SK-N-SH treated with all-trans-retinoic acid at 6 μM for 48 hours (cell line): ENCODE results near the gene STOML1.

Experiments used
- ATAC-seq: fragments of 200-7000 bp; cut with Tn5 transposase; 3 replicates; pipeline ENCODE4 v1.9.1; 2020; ENCODE audit warnings: mild to moderate bottlenecking, moderate library complexity
- ARNTL ChIP-seq: fragments of 450-650 bp; formaldehyde crosslinking; IDR thresholded peaks from 2 replicates; pipeline ENCODE4 v1.5.0; 2020; ENCODE audit warnings: low read depth, mild to moderate bottlenecking, moderate library complexity, borderline replicate concordance
- BACH2 ChIP-seq: fragments of 250-450 bp; sonication (Bioruptor Pico); IDR thresholded peaks from 2 replicates; pipeline ENCODE4 v1.9.0; 2021; ENCODE audit warnings: mild to moderate bottlenecking, borderline replicate concordance
- CSDC2 ChIP-seq: fragments of 250-450 bp; sonication (Bioruptor Pico); IDR thresholded peaks from 2 replicates; pipeline ENCODE4 v1.5.0; 2020; ENCODE audit warnings: mild to moderate bottlenecking, moderate library complexity
- ISL1 ChIP-seq: fragments of 250-450 bp; sonication (Bioruptor Pico); IDR thresholded peaks from 2 replicates; pipeline ENCODE4 v2.1.2; 2022; ENCODE audit warnings: mild to moderate bottlenecking, moderate library complexity
- OSR1 ChIP-seq: fragments of 250-450 bp; sonication (Bioruptor Pico); IDR thresholded peaks from 2 replicates; pipeline ENCODE4 v1.8.0; 2022; ENCODE audit warnings: moderate library complexity, mild to moderate bottlenecking, inconsistent platforms
- POU6F1 ChIP-seq: fragments of 250-450 bp; sonication (Bioruptor Pico); IDR thresholded peaks from 2 replicates; pipeline ENCODE4 v1.8.0; 2021; ENCODE audit warnings: low read depth, mild to moderate bottlenecking, moderate library complexity, borderline replicate concordance
- RARB ChIP-seq: fragments of 250-450 bp; sonication (Bioruptor Pico); IDR thresholded peaks from 2 replicates; pipeline ENCODE4 v1.8.0; 2021; ENCODE audit warnings: mild to moderate bottlenecking, moderate library complexity
- SNAI2 ChIP-seq: fragments of 250-450 bp; sonication (Bioruptor Pico); IDR thresholded peaks from 2 replicates; pipeline ENCODE4 v1.5.0; 2020; ENCODE audit warnings: mild to moderate bottlenecking, moderate library complexity
- ZC3H10 ChIP-seq: fragments of 250-450 bp; sonication (Bioruptor Pico); IDR thresholded peaks from 2 replicates; pipeline ENCODE4 v1.5.1; 2021; ENCODE audit warnings: mild to moderate bottlenecking, moderate library complexity
- ZFP30 ChIP-seq: fragments of 450-650 bp; formaldehyde crosslinking; IDR thresholded peaks from 2 replicates; pipeline ENCODE4 v1.5.0; 2022; ENCODE audit warnings: mild to moderate bottlenecking, moderate library complexity
- ZNF565 ChIP-seq: fragments of 450-650 bp; formaldehyde crosslinking; conservative IDR thresholded peaks from 2 replicates; pipeline ENCODE4 v1.5.0; 2020; ENCODE audit warnings: low read depth, mild to moderate bottlenecking, moderate library complexity
- ZNF70 ChIP-seq: fragments of 450-650 bp; formaldehyde crosslinking; IDR thresholded peaks from 2 replicates; pipeline ENCODE4 v1.5.0; 2020; ENCODE audit warnings: mild to moderate bottlenecking, moderate library complexity
- ZNF8 ChIP-seq: fragments of 450-650 bp; formaldehyde crosslinking; IDR thresholded peaks from 2 replicates; pipeline ENCODE4 v1.5.0; 2020; ENCODE audit warnings: mild to moderate bottlenecking, moderate library complexity
- TF ChIP-seq, protein P1 (sequence below): fragments of 250-450 bp; sonication (Bioruptor Pico); IDR thresholded peaks from 2 replicates; pipeline ENCODE4 v1.5.1; 2021; ENCODE audit warnings: mild to moderate bottlenecking, moderate library complexity
- TF ChIP-seq, protein P2 (sequence below): fragments of 250-450 bp; sonication (Bioruptor Pico); IDR thresholded peaks from 2 replicates; pipeline ENCODE4 v1.8.0; 2020; ENCODE audit warnings: mild to moderate bottlenecking, moderate library complexity, borderline replicate concordance

Gene STOML1

GRCh38 chr15:73972984-73973682 lies 19.0 kb downstream of the STOML1 start:
- TF ChIP-seq ISL1 (CRISPR knock-in tag) (no peak), ZFP30 (CRISPR knock-in tag) (no peak), BACH2 (CRISPR knock-in tag) (no peak), SNAI2 (no peak), OSR1 (CRISPR knock-in tag) (no peak)
- TF ChIP-seq, all 23 proteins: peak for 0
- ATAC-seq, result peak; percentile 95

- ATAC-seq, result peak; percentile 7; the same call in 1 of the 3 replicates
- no peak for TF ChIP-seq ARNTL (CRISPR knock-in tag)
- TF ChIP-seq SNAI2, result no peak
- no peak for TF ChIP-seq ISL1 (CRISPR knock-in tag)
- no peak for TF ChIP-seq POU6F1
- no peak for TF ChIP-seq CSDC2 (CRISPR knock-in tag)
- TF ChIP-seq ZFP30 (CRISPR knock-in tag), result no peak
- TF ChIP-seq ZNF70 (CRISPR knock-in tag), result no peak
- TF ChIP-seq ZNF8 (CRISPR knock-in tag), result no peak
Measured at GRCh38 chr15:73969151-73969759, 22.8 kb downstream of the STOML1 start.

- no peak for ATAC-seq
Measured at GRCh38 chr15:73968461-73968860, 23.6 kb downstream of the STOML1 start.

GRCh38 chr15:73965758-73966113 lies 26.4 kb downstream of the STOML1 start:
- no peak for TF ChIP-seq ZNF8 (CRISPR knock-in tag)
- TF ChIP-seq, protein P1, sequence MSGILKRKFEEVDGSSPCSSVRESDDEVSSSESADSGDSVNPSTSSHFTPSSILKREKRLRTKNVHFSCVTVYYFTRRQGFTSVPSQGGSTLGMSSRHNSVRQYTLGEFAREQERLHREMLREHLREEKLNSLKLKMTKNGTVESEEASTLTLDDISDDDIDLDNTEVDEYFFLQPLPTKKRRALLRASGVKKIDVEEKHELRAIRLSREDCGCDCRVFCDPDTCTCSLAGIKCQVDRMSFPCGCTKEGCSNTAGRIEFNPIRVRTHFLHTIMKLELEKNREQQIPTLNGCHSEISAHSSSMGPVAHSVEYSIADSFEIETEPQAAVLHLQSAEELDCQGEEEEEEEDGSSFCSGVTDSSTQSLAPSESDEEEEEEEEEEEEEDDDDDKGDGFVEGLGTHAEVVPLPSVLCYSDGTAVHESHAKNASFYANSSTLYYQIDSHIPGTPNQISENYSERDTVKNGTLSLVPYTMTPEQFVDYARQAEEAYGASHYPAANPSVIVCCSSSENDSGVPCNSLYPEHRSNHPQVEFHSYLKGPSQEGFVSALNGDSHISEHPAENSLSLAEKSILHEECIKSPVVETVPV (CRISPR knock-in tag), result no peak
- no peak for TF ChIP-seq ZC3H10 (CRISPR knock-in tag)
- TF ChIP-seq RARB (CRISPR knock-in tag), result no peak
- no peak for TF ChIP-seq OSR1 (CRISPR knock-in tag)
- ATAC-seq, result peak; percentile 41

More at GRCh38 chr15:73968461-73968860, 23.6 kb downstream of the STOML1 start:
- TF ChIP-seq BACH2 (CRISPR knock-in tag) (no peak), ZNF8 (CRISPR knock-in tag) (no peak)
- TF ChIP-seq, protein P2, sequence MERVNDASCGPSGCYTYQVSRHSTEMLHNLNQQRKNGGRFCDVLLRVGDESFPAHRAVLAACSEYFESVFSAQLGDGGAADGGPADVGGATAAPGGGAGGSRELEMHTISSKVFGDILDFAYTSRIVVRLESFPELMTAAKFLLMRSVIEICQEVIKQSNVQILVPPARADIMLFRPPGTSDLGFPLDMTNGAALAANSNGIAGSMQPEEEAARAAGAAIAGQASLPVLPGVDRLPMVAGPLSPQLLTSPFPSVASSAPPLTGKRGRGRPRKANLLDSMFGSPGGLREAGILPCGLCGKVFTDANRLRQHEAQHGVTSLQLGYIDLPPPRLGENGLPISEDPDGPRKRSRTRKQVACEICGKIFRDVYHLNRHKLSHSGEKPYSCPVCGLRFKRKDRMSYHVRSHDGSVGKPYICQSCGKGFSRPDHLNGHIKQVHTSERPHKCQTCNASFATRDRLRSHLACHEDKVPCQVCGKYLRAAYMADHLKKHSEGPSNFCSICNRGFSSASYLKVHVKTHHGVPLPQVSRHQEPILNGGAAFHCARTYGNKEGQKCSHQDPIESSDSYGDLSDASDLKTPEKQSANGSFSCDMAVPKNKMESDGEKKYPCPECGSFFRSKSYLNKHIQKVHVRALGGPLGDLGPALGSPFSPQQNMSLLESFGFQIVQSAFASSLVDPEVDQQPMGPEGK (CRISPR knock-in tag), result no peak
- TF ChIP-seq, protein P1 (CRISPR knock-in tag), result no peak

DNA sequence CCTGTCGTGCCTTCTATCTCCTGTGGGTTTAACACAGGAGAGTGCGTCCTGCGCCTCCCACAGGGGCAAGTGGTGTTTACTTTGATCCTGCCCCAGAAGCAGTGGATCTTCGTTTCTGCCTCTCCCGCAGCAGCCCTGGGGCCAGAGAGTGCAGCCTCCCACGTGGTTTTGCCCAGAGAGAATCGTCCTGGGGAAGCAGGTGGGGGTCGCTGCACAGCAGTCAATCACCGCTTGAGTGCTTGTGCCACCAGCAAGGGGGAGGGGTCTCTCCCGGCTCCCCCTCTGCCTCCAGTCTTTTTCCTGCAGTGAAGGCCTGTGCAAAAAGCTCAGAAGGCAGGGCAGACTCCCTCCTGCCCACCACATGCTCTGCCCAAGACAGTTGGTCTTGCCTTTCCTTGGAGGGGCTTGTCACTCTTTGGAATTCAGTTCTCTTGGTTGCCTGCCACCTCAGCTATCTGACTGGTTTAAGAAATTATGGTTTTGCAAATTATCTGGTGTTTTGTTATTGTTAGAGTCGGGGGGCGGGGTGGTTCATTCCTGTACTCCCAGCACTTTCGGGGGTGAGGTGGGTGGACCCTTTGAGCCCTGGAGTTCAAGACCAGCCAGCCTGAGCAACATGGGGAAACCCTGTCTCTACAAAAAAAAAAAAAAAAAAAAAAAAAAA lies 26.9 kb downstream of the STOML1 start:
- no peak for TF ChIP-seq SNAI2
- TF ChIP-seq ZNF565 (CRISPR knock-in tag), result no peak
- no peak for TF ChIP-seq POU6F1
- TF ChIP-seq ZFP30 (CRISPR knock-in tag), result no peak
- TF ChIP-seq, all 23 proteins: peak for 0
- no peak for ATAC-seq
